Stimulated activated CD8-positive, alpha-beta memory T cell treated with anti-CD3 and anti-CD28 coated beads, Interleukin-4, amount 100 ng/mL, for 48 hours (primary cell): Measurements from ENCODE around the gene ARHGEF1.
"Not testable (repeated sequence)": the region's sequence is repeated elsewhere in the genome, so short reads cannot be mapped to it uniquely, and the experiment has no call there.

Source experiments
- DNase-seq: peaks from one replicate; pipeline ENCODE4 v3.0.0-alpha.2; 2020

ARHGEF1 gene

GRCh38 chr19:41933693-41934426, 50.9 kb downstream of the ARHGEF1 start:
- DNase-seq, result no peak

- peak; percentile 90 for DNase-seq
These were observed 51.9 kb downstream of the ARHGEF1 start for GRCh38 chr19:41934849-41935374.

GRCh38 chr19:41935760-41936415, 52.9 kb downstream of the ARHGEF1 start:
- no peak for DNase-seq

- DNase-seq, result no peak
These were observed 53.4 kb downstream of the ARHGEF1 start for GRCh38 chr19:41936416-41936850.

- DNase-seq, result no peak
These were observed 54.0 kb downstream of the ARHGEF1 start for GRCh38 chr19:41936961-41937360.

- DNase-seq, result no peak
These were observed 54.8 kb downstream of the ARHGEF1 start for GRCh38 chr19:41937525-41938468.

- DNase-seq, result not testable (repeated sequence)
These were observed 56.2 kb downstream of the ARHGEF1 start for GRCh38 chr19:41939209-41939608.

GRCh38 chr19:41939861-41940730, 57.1 kb downstream of the ARHGEF1 start:
- peak; percentile 63 for DNase-seq

- DNase-seq, result no peak
These were observed 57.9 kb downstream of the ARHGEF1 start for GRCh38 chr19:41940731-41941409.

GRCh38 chr19:41941410-41942202, 58.6 kb downstream of the ARHGEF1 start:
- DNase-seq, result no peak

- no peak for DNase-seq
These were observed 61.4 kb downstream of the ARHGEF1 start for GRCh38 chr19:41944336-41944735.

GRCh38 chr19:41945135-41945766, 62.3 kb downstream of the ARHGEF1 start:
- DNase-seq, result peak; percentile 92

- no peak for DNase-seq
These were observed 64.1 kb downstream of the ARHGEF1 start for GRCh38 chr19:41947091-41947490.

- DNase-seq, result peak; percentile 99
These were observed 68.7 kb downstream of the ARHGEF1 start for GRCh38 chr19:41951686-41952172.

GRCh38 chr19:41955521-41955920, 72.5 kb downstream of the ARHGEF1 start:
- no peak for DNase-seq

- DNase-seq, result no peak
These were observed 73.6 kb downstream of the ARHGEF1 start for GRCh38 chr19:41956621-41957020.
